ENCODE measurements around the gene ANO1. TPM values are rescaled to one million over a fixed set of nuclear protein-coding genes. Genes with fewer than 3 reads are reported as not detected.

ANO1 gene
- total RNA-seq, 1 experiment from 2014 or later: 10.9 TPM

GRCh38 chr11:70153133-70153727 lies 75.1 kb downstream of the ANO1 start:
- no peak overlapping the region for H3K9ac ChIP-seq (ENCODE audit: extremely low read depth, insufficient read length, low read length)
- Mint-ChIP-seq H3K4me1 (peaks cover 0 to 21% of the 10 kb centered on the region in 2 experiments; a peak in 3 of 4 replicates), H3K9me3 (no peaks in the 10 kb centered on the region), H3K36me3 (ENCODE audit: insufficient read depth in 1 of 3, low read depth in 3 of 3) (no peaks in the 10 kb centered on the region), H3K27me3 (ENCODE audit: low read depth) (peaks cover 11% of the 10 kb centered on the region), H3K4me3 (no peak overlapping the region), H3K27ac (no peak overlapping the region)
- H2BK12ac ChIP-seq (ENCODE audit: insufficient read length, low read depth, low read length): no peak overlapping the region
- H3T11ph ChIP-seq (ENCODE audit: low read length): no peak overlapping the region
- H2BK20ac ChIP-seq (ENCODE audit: low read depth, low read length, poor library complexity, severe bottlenecking): no peak overlapping the region
- no peak overlapping the region for H2AK5ac ChIP-seq (ENCODE audit: insufficient read length, low read length)
- H3K4me2 ChIP-seq (ENCODE audit: insufficient read depth, insufficient read length, low read length): no peak overlapping the region
- H3K79me2 ChIP-seq (ENCODE audit: insufficient read depth, low read length): no peaks in the 10 kb centered on the region
- H3K23ac ChIP-seq (ENCODE audit: insufficient read length, low read depth, low read length): no peak overlapping the region
- no peaks in the 10 kb centered on the region for H4K20me1 ChIP-seq (ENCODE audit: control insufficient read depth, insufficient read depth, insufficient read length)
- H2BK120ac ChIP-seq (ENCODE audit: low read depth, low read length, poor library complexity, severe bottlenecking): no peak overlapping the region
- H3K79me1 ChIP-seq (ENCODE audit: insufficient read depth, low read depth, low read length, poor library complexity, severe bottlenecking): no peaks in the 10 kb centered on the region
- H2BK5ac ChIP-seq (ENCODE audit: insufficient read length, low read length): no peak overlapping the region
- no peak for TF ChIP-seq CTCF (conservative IDR thresholded peaks at IDR 0.05)
- no peak overlapping the region for H3K4ac ChIP-seq (ENCODE audit: low read depth, low read length)
- no CpG with 5 or more reads among the region's 7 CpGs for WGBS (ENCODE audit: extremely low coverage, insufficient read length, low lambda C conversion rate)
- DNase-seq: no peak
- no peak overlapping the region for H3K56ac ChIP-seq (ENCODE audit: insufficient read length, low read depth, low read length)
- H3K18ac ChIP-seq (ENCODE audit: insufficient read length, low read depth, low read length): no peak overlapping the region
- H3K23me2 ChIP-seq (ENCODE audit: insufficient read length, low read depth, low read length, poor library complexity, severe bottlenecking): no peaks in the 10 kb centered on the region
- no peaks in the 10 kb centered on the region for H3K9me3 ChIP-seq (ENCODE audit: control insufficient read depth, low read depth, low read length)
- H4K91ac ChIP-seq (ENCODE audit: insufficient read length, low read depth, low read length): no peak overlapping the region
- no peak overlapping the region for H3K27ac ChIP-seq (ENCODE audit: insufficient read length, low read depth, low read length)
- no peak overlapping the region for H2BK15ac ChIP-seq (ENCODE audit: low read depth, low read length)
- no peak overlapping the region for H2AFZ ChIP-seq (ENCODE audit: low read length)
- H4K5ac ChIP-seq (ENCODE audit: insufficient read length, low read depth, low read length): no peak overlapping the region
- no peak overlapping the region for H3K14ac ChIP-seq (ENCODE audit: insufficient read depth, low read length)
- H3K27me3 ChIP-seq (ENCODE audit: insufficient read depth, low read length): no peaks in the 10 kb centered on the region
- no peaks in the 10 kb centered on the region for H3K4me1 ChIP-seq (ENCODE audit: insufficient read depth, low read length)
- no peak overlapping the region for H4K8ac ChIP-seq (replicated peaks; ENCODE audit: insufficient read length, low read depth, low read length)

All from H9 (cell line).